ENCODE measurements around the gene THOC2.

DNA sequence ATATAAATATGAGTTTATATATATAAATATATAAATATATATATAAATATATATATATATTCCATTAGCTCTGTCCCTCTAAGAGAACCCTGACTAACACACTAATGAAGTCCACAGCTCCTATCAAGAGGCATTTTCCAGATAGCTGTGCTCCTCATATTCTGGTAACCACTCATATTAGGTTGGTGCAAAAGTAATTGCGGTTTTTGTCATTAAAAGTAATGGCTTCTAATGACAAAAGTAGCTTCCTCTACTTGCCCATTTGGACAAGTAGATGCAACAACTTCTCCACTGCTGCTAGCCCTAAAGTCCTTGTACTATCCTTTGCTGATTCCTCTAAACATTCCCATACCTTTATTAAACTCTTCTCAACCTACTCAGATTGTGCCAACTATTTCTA lies 182.0 kb downstream of the THOC2 start:
- no peak for TF ChIP-seq BHLHE40 (IDR thresholded peaks at IDR 0.05; ENCODE audit: borderline replicate concordance)
- TF ChIP-seq FOXA1 (IDR thresholded peaks at IDR 0.05): no peak
- TF ChIP-seq ELF4 (IDR thresholded peaks at IDR 0.05): peak; percentile 91
- TF ChIP-seq SUZ12 (IDR thresholded peaks at IDR 0.05): no peak
- no peak for TF ChIP-seq SP1 (IDR thresholded peaks at IDR 0.05)

Measured in HEK293T (cell line).